IMR-90 (cell line): ENCODE measurements around the gene KIF25.

Experiments used
- CEBPB ChIP-seq: IDR thresholded peaks from 2 replicates; pipeline ENCODE4 v1.6.1; 2012; ENCODE audit warnings: low read depth, low read length, improper control_type of control experiment
- TF ChIP-seq, protein P1 (sequence below): conservative IDR thresholded peaks from 2 replicates; pipeline ENCODE4 v1.5.1; 2012; ENCODE audit warnings: mild to moderate bottlenecking, low read depth, low read length, improper control_type of control experiment

DNA sequence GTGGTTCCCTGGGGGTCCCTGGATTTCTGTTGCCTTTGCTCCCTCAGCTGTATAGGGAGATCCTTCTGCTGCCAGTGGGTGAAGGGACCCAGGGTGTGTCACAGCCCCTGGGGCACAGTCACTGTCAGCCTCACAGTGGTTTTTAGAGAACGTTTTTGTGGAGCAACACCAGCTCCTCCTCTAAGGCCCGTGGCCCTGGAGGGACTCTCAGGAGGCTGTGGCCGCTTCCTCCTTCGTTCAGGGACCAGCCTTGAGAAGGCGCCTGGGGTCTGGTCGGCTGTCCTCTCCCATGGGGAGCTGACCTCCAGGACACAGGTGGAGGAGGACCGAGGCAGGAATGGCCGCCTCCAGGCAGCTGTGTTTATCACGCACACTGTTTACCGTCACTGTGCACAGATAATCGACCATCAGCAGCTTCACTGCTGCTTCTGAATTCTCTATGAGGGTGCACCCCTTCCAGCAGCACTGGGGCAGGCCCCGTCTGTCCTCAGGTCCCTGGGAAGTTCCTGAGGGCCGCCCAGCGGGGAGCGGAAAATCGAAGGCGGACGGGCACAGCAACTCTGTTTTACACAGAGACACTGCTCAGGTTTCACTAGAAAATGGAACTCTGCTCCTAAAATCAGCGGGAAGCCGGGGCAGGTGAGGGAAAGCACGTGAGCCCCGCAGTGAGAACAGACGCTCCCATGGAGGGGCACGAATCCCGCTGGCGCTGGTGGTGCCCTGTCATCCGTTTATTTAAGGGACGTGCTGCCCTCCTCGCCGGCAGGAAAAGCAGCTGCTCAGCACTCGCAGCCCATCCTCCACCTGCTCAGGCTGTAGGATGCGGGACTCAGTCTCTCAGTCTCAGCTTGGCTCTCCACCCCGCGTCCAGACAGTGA lies 92.0 kb downstream of the KIF25 start:
- TF ChIP-seq, protein P1, sequence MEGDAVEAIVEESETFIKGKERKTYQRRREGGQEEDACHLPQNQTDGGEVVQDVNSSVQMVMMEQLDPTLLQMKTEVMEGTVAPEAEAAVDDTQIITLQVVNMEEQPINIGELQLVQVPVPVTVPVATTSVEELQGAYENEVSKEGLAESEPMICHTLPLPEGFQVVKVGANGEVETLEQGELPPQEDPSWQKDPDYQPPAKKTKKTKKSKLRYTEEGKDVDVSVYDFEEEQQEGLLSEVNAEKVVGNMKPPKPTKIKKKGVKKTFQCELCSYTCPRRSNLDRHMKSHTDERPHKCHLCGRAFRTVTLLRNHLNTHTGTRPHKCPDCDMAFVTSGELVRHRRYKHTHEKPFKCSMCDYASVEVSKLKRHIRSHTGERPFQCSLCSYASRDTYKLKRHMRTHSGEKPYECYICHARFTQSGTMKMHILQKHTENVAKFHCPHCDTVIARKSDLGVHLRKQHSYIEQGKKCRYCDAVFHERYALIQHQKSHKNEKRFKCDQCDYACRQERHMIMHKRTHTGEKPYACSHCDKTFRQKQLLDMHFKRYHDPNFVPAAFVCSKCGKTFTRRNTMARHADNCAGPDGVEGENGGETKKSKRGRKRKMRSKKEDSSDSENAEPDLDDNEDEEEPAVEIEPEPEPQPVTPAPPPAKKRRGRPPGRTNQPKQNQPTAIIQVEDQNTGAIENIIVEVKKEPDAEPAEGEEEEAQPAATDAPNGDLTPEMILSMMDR, result no peak
- TF ChIP-seq CEBPB, result no peak
